Measurements from ENCODE around the gene H2AZ1.

GRCh38 chr4:99947608-99948007 lies 2.5 kb downstream of the H2AZ1 start:
- no peak for TF ChIP-seq CTCF (IDR thresholded peaks at IDR 0.05)
- no peak for TF ChIP-seq ZFX (IDR thresholded peaks at IDR 0.05; ENCODE audit: borderline replicate concordance)

Measured in 22Rv1 (cell line).